Measurements from ENCODE around the gene SYPL2.
A peak's percentile ranks its signal among the peaks of the same experiment; 100 is the strongest.

Gene SYPL2

DNA sequence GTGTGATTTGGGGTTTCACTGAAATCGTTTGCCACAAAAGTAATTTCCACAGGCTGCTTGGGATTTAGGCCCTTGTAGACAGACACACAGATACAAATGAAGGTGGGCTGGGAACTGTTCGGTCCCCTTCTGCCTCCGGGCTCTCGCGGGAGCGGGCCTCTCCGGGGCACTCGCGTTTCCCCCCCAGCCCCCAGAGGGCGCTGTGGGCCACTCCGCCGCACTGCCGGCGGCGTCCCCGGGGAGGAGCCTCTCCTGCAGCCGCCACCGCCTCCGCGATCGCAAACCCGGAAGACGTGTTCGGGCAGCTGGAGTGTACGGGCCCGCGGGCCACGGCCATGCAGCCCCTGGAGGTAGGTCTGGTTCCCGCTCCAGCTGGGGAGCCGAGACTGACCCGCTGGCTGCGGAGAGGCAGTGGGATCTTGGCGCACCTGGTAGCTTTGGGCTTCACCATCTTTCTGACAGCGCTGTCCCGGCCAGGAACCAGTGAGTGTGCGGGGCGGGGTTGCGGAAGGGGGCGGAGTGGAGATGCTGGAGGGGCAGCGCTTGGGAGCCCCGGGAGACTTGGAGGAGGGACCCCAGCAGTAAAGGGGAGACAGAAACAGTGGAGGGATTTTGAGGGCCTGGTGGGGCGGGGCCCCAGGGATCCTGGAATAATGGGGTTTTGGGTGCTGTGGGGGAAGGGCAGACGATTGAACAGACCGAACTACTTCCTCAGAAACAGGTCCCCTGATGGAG lies 27.6 kb downstream of the SYPL2 start, which contains the start of gene CYB561D1:
Gene CYB561D1, plus strand, starts transcription at position 290 of the 735 bp plus-strand sequence. Its CDS starts 46 bp downstream, at position 336.
- DNase-seq: peak; percentile 65

DNA sequence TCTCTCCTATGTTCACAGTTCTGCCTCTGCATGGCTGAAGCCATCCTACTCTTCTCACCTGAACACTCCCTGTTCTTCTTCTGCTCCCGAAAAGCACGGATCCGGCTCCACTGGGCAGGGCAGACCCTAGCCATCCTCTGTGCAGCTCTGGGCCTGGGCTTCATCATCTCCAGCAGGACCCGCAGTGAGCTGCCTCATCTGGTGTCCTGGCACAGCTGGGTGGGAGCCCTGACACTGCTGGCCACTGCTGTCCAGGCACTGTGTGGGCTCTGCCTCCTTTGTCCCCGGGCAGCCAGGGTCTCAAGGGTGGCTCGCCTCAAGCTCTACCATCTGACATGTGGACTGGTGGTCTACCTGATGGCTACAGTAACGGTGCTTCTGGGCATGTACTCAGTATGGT lies 29.4 kb downstream of the SYPL2 start:
- no peak for DNase-seq

DNA sequence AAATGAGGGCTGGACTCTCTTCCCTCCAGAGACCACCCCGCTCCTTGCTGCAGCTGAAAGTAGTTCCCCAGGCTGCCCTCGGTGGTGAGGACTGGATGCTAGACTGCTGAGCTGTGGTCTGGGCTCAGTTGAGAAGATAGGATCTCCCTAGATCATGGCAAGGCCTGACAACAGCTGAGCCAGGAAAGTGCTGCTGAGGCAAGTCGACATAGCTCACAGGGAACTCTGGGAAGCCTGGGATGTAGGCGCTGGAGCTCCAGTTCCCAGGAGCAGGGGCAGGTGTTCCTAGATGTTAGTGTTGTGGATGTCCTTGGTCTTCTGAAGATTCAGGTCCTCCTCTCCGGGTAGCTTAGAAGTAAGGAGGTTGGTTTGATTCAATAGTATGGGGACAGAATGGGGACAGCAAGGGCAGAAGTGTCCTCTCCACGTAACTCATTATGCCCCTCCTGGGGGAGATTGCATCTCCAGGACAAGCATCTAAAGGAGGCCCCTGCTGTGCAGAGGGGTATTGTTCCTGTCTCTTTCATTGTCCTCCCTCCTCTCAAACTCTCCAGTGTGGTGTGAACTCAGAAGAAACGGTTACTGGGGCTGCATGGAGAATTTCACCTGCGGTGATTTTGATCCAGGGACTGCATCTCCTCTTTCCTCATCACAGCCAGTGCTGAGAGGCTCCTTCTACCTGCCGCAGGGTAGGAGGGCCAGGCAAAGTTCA lies 31.3 kb downstream of the SYPL2 start:
- DNase-seq: no peak

DNA sequence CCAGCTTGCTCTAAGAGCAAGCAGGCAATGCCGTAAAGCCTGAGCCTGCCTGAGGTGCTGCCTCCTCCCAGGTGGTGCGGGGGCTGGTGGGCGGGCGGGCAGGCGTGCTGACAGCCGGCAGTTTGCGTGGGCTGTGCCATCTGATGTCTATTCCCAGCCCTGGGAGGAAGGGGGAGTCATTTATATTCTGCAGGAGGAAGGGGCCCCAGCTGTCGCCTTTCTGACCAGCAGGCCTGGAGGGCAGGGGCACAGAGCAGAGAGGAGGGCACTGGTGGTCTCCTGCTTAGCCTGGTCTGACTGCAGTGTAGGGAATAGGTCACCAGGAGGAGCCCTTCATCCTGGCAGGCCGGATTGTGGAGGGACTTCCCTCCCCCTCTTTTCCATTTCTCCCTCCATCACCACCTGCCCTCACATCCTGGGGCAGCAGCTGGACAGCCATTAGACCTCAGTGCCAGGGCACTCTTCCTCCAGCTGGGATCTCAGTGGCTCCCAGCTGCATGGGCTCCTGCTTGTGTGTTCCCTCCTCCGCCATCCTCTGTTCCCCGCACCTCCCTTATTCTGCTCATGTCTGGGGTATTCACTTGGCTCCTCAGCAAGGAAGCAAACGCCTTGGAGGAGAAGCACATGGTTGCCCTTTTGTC lies 31.9 kb downstream of the SYPL2 start:
- peak; percentile 83 for DNase-seq

DNA sequence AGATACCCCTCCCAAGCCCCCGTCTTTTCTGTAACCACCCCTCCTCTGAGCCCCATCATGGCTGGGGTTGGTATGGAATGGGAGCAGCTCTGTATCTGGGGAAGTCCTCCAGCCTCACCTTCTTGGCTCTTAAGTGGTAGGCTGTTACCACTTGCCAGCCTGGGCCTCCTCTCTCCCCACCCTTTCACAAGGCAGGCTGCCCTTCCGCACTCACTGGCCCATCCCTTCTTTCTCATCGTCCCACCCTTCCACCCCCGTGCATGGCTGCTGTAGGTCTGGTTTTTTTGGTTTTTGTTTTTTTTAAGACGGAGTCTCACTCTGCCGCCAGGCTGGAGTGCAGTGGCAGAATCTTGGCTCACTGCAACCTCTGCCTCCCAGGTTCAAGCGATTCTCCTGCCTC lies 32.7 kb downstream of the SYPL2 start:
- no peak for DNase-seq

DNA sequence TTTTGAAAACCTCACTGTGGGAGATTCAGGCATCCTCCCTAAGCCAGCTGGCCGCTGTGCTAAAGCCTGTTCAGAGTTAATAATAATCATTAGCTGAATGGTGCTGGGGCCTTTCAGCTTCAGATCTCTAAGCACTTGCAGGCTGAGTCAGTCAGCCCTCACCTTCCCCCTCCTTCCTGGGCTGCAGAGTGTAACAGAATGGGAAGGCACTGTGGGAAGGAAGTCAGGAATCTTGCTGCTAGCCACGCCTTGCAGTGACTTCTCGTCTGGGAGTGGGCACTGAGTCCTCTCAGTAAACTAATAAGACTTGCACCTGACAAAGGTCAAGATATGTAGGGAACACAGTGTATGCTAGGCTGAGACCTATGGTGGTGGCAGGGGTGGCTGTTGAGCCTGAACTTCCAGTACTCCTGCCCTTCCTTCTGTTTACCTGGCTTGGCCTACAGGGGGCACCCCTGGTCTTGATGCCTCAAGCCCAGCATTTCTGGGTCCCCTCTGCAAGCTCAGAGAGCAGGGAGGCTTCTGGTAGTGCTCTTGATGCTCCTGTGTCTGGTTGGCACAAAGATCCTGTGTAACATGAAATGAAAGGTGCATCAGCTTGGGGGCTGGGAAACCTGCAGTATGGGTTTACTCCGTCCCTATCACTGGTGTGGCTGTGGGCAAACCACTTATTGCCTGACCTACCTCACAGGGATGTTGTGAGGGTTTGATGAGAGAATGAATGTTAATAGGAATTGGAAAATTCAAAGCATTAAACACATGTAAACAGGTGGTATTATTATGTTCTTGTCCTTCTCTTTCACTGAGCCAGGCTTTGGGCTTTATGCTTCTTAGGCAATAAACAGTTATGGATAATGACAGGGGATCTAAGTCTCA lies 33.6 kb downstream of the SYPL2 start:
- DNase-seq: no peak

DNA sequence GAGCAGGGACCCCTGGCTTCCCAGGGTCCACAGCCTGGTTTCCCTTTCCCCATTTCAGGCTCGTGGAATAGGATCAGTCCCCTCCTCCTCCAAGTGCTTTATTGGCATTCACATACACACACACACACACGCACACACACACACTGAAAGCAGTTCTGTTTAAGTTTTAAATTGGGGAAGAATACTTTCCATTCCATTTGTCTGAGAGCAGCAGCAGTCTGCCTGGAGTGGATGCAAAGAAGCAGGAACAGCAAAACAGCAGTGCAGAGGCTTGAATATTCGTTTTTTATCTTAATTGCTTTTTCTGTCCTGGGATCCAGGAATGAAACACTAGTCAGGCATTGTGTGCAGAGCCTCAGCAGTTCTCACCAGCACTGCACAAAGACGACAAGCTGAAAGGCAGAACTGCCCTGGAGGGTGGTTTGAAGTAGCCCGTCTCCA lies 34.6 kb downstream of the SYPL2 start:
- DNase-seq: no peak

DNA sequence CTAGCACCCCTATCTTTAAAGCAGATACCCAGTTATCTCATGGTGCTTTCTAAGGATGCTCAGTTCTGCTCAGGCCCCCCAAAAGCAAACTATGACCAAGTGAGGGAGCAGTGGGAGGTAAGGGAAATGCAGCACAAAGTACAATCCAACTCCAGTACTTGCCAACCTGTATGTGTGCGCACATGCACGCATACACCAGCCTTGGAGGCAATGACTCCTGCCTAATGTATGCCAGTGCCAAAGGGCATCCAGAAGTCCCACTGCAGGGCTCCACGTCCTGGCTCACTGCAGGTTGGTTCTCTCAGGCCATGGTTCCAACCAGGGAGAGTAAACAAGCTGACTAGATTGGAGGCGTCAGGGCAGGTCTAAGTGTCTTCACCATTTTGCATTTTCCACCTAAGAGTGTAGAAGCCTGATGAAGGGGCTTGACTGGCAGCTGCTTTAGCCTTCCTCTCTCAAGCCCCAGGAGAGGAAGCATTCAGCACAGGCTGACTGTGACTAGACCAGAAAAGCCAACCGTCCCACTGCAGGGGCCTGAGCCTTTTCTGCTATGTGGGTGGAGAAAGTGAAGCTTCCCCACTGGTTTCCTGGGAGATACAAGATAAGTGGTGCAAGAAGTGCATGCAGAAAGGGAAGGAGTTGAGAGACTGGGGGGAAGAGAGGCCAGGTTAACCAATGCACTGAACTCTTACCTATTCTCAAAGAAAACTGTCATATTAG lies 35.5 kb downstream of the SYPL2 start:
- no peak for DNase-seq

DNA sequence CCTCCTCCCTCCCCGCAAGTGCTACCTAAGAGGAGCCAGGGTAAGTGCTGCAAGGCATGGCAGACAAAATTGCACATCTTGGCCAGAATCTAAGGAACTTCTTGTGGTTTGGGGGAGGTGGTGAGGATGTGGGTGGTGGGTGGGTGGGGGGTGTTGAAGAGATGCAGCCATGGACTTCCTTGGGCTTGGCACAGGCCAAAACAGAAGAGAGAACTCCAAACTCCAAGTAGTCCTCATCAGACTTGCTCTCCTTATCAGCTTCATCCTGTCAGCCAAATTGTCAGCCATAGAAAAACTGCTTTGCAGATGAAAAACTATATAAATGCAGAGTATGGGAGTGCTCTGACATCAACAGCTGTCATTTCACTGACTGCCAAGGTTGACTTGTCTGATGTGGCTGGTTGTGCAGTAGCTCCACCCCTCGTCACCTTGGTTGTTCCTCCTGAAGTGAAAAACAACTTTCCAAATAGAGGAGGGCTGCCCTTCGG lies 36.1 kb downstream of the SYPL2 start:
- DNase-seq: no peak

DNA sequence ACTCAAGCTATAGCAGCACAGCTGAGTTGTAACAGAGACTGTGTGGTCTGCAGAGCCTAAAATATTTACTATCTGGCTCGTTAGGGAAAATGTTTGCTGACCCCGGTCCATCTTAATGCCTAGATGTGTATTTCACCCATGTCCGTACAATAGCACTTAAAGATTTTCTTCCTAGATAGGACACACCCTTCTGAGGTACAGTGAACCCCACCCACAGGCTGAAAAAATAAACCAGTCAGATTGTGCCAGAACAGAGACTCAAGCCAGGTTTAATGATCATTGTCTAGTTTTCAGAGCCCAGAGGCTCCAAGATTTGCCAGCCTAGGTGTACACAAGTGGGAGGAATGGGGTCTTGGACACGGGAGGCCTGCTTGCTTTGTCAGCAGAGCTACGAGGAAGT lies 37.6 kb downstream of the SYPL2 start:
- no peak for DNase-seq

DNA sequence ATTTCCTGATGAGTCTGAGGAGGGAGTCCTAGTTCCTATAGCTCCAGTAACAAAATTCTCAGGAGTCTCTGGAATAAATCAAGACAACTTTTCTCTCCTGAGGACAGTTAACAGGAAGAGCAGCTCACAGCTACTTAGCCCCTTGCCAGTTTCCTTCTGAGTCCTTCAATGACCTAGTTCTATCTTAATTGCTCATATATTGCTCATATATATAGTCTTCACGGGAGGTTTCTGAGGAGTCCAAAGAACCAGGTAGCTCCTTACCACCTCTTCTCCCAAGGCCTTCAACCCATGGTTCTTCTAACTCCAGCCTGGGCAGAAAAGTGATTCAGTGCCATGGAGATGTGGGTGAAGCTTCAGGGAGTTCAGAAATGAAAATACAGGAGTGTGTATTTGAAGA lies 38.6 kb downstream of the SYPL2 start:
- no peak for DNase-seq

DNA sequence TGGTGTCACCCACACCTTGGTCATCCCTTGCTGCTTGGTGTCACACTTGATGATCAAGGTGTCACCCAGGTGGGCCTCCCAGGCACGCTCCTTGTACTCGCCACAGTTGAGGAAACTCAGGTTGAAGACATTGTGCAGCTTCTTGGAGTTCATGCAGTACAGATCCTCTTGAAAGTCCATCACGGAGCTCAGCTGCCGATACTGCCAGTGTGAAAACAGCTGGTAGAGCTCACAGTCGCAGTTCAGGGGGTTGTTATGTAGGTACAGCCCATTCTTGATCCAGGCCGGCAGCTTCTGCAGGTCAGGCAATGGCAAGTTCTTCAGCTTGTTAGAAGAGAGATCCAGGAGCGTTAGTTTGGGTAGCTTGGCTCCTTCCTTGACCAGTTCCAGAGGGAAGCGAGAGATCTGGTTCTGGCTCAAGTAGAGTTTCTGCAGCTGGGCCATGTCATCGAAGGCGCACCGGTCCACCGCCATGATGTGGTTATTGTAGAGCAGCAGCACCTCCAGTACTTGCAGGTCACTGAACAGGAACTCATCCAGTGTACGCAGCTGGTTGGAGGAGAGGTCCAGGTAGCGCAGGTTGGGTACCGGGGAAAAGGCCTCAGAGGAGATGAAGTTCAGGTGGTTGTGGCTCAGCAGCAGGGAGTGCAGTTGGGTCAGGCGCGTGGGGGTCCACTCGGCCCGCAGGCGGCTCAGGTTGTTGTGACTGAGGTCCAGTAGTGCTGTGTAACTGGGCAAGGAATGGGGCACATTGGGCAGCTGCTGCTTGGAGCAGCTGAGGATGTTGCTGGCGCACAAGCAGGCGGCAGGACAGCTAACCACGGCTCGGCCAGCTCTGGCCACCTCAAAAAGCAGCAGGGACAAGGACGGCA lies 41.9 kb downstream of the SYPL2 start:
- no peak for DNase-seq

DNA sequence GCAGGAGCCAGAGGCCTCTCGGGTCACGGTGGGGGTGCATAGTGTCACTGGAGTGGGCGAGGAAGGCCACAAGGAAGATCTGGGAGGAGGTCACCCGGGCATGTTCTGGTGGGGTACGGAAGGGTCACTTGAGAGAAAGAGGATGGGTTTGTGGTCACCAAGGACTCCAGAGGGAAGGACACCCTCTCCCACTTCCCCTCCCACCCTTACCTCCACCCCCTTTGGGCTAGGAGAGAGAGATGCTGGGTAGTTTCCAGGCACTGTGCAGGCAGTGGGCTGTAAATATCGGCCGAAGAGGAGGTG lies 42.5 kb downstream of the SYPL2 start:
- DNase-seq: no peak

DNA sequence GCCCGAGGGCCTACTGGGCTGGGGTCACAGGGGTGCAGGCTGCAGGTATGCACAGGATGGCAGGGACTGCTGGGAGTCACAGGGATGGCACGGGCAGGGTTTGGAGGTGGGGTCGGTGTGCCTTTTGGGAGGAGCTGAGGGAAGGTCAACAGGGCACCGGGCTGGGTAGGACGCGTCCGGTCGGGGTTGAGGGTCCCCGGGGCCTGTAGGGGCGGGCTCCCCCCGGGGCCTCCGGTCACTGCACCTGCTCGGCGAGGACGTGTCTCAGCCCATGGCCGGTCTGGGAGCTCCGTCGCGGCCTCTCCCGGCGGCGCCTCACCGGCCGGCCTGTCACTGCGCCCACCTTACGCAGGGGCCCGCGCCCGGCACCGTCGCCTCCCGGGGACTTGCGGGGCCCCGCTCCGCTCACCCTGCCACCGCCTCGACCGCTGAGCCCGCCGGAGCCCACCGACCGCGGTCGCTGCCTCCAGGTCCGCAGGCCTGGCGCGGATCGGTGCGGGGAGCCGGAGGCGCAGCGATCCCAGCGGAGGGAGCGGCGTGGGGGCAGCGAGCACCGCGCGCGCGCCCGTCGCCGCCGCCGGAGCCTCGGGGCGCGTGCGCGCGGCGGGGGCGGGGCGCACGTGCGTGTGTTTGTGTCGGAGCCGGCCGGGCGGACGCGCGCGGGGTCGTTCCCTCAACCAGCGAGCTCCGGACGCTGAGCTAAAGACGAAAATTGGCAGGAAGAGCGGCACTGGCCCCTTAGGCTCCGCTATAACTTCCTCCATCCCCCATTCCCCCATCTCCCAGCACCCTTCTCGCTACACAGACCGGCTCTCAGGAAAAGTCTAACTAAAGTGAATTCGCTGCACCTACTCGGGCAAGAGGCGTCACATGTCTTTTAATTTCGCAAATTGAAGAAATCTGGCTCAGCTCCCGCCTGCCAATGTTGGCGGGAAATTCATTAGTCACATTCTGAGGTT lies 43.1 kb downstream of the SYPL2 start, which contains the start of gene AMIGO1:
Gene AMIGO1, minus strand, starts transcription at position 552 of the 959 bp plus-strand sequence. CDS start 815 bp downstream, outside the sequence.
- DNase-seq: peak; percentile 12

DNA sequence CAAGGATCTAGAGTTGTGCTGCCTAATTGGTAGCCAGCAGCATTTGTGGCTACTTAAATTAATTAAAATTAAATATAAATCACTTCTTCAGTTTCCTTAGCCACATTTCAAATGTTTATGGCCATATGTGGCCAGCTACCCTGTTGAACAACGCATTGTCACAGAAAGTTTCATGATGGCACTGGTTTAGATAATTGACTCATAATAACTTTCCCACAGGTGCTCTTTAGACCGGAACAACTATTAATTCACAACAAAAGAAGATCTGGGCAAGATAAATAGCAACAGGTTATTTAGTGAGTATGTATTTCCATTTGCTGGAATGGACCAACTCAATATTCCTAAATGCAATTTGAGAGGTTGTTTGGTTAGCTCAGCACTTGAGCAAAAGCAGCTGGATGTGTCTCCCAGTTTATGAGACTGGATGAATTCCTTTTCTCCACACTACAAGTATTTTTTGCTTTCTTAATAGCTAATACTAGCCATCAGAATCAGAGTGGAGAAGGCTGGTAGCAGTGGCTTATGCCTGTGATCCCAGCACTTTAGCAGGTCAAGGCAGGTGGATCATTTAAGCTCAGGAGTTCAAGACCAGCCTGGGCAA lies 46.9 kb downstream of the SYPL2 start:
- no peak for DNase-seq

DNA sequence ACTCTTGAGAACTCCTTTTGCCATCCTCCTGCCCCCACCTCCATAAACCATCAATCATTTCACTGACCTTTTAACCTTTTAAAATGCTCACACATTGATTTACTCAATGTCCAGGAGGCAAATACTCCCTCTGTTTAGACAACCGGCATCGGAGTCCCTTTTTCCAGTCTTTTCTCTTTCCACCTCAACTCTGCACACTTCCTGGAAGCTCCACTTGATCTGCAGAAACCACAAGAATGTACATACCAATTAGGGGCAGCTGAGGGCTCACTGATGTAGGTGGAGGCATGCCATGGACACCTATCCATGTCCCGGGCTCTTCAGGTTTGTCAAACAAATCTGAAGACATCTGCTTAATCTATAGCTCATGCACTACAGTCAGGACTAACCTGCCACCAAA lies 48.5 kb downstream of the SYPL2 start:
- DNase-seq: no peak

DNA sequence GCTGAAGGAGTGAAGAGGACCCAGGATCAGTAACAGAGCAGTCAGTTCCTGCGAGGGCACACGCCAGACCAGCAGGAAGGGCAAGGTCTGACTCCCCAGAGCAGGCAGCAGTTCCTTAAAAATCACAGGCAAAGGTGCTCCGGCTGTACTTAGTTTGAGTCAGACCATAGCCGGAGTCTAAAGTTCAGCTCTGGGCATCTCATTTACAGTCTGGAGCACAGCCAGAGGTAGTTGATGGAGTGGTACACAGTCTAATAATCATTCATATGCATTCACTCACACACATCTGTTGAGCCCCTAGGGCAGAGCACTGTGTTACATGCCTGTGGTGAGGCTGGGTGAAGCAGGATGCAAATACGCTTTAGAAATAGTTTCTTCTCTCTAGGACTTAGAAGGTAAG lies 50.5 kb downstream of the SYPL2 start:
- DNase-seq: no peak

DNA sequence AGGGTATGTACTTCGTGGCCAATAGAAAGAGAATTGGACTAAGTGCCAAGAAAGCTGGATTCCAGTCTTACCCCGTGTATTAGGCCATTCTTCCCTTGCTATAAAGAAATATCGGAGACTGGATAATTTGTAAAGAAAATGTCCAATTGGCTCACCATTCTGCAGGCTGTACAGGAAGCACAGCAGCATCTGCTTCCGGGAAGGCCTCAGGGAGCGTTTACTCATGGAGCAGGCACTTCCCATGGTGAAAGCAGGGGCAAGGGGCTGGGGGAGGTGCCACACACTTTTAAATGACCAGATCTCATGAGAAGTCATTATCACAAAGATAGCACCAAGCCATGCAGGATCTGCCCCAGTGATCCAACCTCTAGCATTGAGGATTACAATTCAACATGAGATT lies 51.0 kb downstream of the SYPL2 start:
- DNase-seq: no peak

All from SHP77 treated with DMSO at 0.1 percent for 48 hours (cell line).